ENCODE results near the gene UTF1. TPM values are rescaled to one million over a fixed set of nuclear protein-coding genes. Genes with fewer than 3 reads are reported as not detected.

The UTF1 gene
- total and polyA plus RNA-seq, 9 of the 15 experiments (the other 6 are each of a cell fraction or from before 2014, with no cell fraction given), result 0.35 to 0.46 TPM; not detected in 7

GRCh38 chr10:133227256-133227655 lies 2.8 kb upstream of the UTF1 start (continued):
- no peak for TF ChIP-seq AFF1 (IDR thresholded peaks at IDR 0.05; ENCODE audit: low read depth in 1 of 2, partially characterized antibody in 2 of 2)
- TF ChIP-seq TARDBP (IDR thresholded peaks at IDR 0.05), result no peak
- TF ChIP-seq ZNF695 (CRISPR knock-in tag; IDR thresholded peaks at IDR 0.05), result no peak
- TF ChIP-seq ZBED1 (IDR thresholded peaks at IDR 0.05), result no peak
- no peak for TF ChIP-seq ELF1 (tag; IDR thresholded peaks at IDR 0.05)
- no peak for TF ChIP-seq GABPA (tag; conservative IDR thresholded peaks at IDR 0.05; ENCODE audit: low read depth)
- TF ChIP-seq ZBTB26 (CRISPR knock-in tag; IDR thresholded peaks at IDR 0.05), result no peak
- TF ChIP-seq, protein P1, sequence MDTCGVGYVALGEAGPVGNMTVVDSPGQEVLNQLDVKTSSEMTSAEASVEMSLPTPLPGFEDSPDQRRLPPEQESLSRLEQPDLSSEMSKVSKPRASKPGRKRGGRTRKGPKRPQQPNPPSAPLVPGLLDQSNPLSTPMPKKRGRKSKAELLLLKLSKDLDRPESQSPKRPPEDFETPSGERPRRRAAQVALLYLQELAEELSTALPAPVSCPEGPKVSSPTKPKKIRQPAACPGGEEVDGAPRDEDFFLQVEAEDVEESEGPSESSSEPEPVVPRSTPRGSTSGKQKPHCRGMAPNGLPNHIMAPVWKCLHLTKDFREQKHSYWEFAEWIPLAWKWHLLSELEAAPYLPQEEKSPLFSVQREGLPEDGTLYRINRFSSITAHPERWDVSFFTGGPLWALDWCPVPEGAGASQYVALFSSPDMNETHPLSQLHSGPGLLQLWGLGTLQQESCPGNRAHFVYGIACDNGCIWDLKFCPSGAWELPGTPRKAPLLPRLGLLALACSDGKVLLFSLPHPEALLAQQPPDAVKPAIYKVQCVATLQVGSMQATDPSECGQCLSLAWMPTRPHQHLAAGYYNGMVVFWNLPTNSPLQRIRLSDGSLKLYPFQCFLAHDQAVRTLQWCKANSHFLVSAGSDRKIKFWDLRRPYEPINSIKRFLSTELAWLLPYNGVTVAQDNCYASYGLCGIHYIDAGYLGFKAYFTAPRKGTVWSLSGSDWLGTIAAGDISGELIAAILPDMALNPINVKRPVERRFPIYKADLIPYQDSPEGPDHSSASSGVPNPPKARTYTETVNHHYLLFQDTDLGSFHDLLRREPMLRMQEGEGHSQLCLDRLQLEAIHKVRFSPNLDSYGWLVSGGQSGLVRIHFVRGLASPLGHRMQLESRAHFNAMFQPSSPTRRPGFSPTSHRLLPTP (IDR thresholded peaks at IDR 0.05; ENCODE audit: borderline replicate concordance, extremely low read depth, insufficient read length), result no peak
- TF ChIP-seq BRD4 (IDR thresholded peaks at IDR 0.05), result no peak
- no peak for TF ChIP-seq NR1H2 (CRISPR knock-in tag; IDR thresholded peaks at IDR 0.05)
- no peak for TF ChIP-seq ZKSCAN8 (CRISPR knock-in tag; IDR thresholded peaks at IDR 0.05)

Data from K562 (cell line).